Measurements from ENCODE around the gene ARFGEF3. TPM values are rescaled to one million over a fixed set of nuclear protein-coding genes. Genes with fewer than 3 reads are reported as not detected.
"Not testable (repeated sequence)": the region's sequence is repeated elsewhere in the genome, so short reads cannot be mapped to it uniquely, and the experiment has no call there.

ARFGEF3 gene
- polyA plus RNA-seq (2013, experiment 1 of 2; ENCODE audit: insufficient read length): 0.33 TPM
- polyA plus RNA-seq (2013, experiment 2 of 2; ENCODE audit: insufficient read length): 0.41 TPM

- DNase-seq: peak; percentile 38
These were observed at the start of gene ARFGEF3 for GRCh38 chr6:138161338-138162110. Gene ARFGEF3 (plus strand): TSS chr6:138161939. CDS start chr6:138162087, 148 bp downstream.

- no peak for DNase-seq
These were observed 48.0 kb upstream of the ARFGEF3 start for GRCh38 chr6:138113588-138114210.

GRCh38 chr6:138115201-138115600, 46.5 kb upstream of the ARFGEF3 start:
- no peak for DNase-seq

- peak; percentile 69 for DNase-seq
These were observed 45.7 kb upstream of the ARFGEF3 start for GRCh38 chr6:138115877-138116660.

- no peak for DNase-seq
These were observed 45.1 kb upstream of the ARFGEF3 start for GRCh38 chr6:138116661-138116999.

- DNase-seq: no peak
These were observed 44.3 kb upstream of the ARFGEF3 start for GRCh38 chr6:138117376-138117914.

- DNase-seq: not testable (repeated sequence)
These were observed 42.5 kb upstream of the ARFGEF3 start for GRCh38 chr6:138119229-138119628.

- no peak for DNase-seq
These were observed 41.8 kb upstream of the ARFGEF3 start for GRCh38 chr6:138119976-138120375.

- no peak for DNase-seq
These were observed 37.6 kb upstream of the ARFGEF3 start for GRCh38 chr6:138124096-138124495.

GRCh38 chr6:138128096-138128495, 33.6 kb upstream of the ARFGEF3 start:
- no peak for DNase-seq

GRCh38 chr6:138129190-138129589, 32.5 kb upstream of the ARFGEF3 start:
- no peak for DNase-seq

GRCh38 chr6:138142806-138143205, 18.9 kb upstream of the ARFGEF3 start:
- no peak for DNase-seq

- no peak for DNase-seq
These were observed 16.3 kb upstream of the ARFGEF3 start for GRCh38 chr6:138145402-138145801.

- no peak for DNase-seq
These were observed 15.2 kb upstream of the ARFGEF3 start for GRCh38 chr6:138146544-138146943.

- no peak for DNase-seq
These were observed 6.3 kb upstream of the ARFGEF3 start for GRCh38 chr6:138155443-138155842.

GRCh38 chr6:138157986-138158638, 3.6 kb upstream of the ARFGEF3 start:
- DNase-seq: no peak

GRCh38 chr6:138159246-138159645, 2.5 kb upstream of the ARFGEF3 start:
- DNase-seq: no peak

- DNase-seq: no peak
These were observed 1.2 kb upstream of the ARFGEF3 start for GRCh38 chr6:138160329-138161087.

GRCh38 chr6:138161088-138161337, 726 bp upstream of the ARFGEF3 start:
- DNase-seq: no peak

GRCh38 chr6:138162111-138162954, 594 bp downstream of the ARFGEF3 start:
- no peak for DNase-seq

GRCh38 chr6:138162955-138163575, 1.3 kb downstream of the ARFGEF3 start:
- no peak for DNase-seq
